Mesothelial cell of epicardium (in vitro differentiated cells): Measurements from ENCODE around the gene DMRTA1. TPM values are rescaled to one million over a fixed set of nuclear protein-coding genes. Genes with fewer than 3 reads are reported as not detected.

Experiments
- DNase-seq, 2 experiments: peaks; one replicate each; pipeline ENCODE4 v3.0.0; 2021; ENCODE audit warnings: low spot score in 2 of 2; ENCODE audit not compliant: unreplicated experiment in 2 of 2
- H3K27ac Mint-ChIP-seq: 2 replicates; pipeline ENCODE4 v1.8.0; 2021; ENCODE audit warnings: mixed read lengths
- H3K27me3 Mint-ChIP-seq: 2 replicates; pipeline ENCODE4 v1.8.0; 2021; ENCODE audit warnings: low read depth, mixed read lengths
- H3K36me3 Mint-ChIP-seq: 2 replicates; pipeline ENCODE4 v1.8.0; 2021; ENCODE audit warnings: mixed read lengths
- H3K4me1 Mint-ChIP-seq: 2 replicates; pipeline ENCODE4 v1.8.0; 2021; ENCODE audit warnings: mixed read lengths
- H3K4me3 Mint-ChIP-seq: 2 replicates; pipeline ENCODE4 v1.8.0; 2021; ENCODE audit warnings: mild to moderate bottlenecking, moderate library complexity, mixed read lengths
- H3K9me3 Mint-ChIP-seq: 2 replicates; pipeline ENCODE4 v1.8.0; 2021; ENCODE audit warnings: mixed read lengths
- total RNA-seq: library from RNA; stranded (reverse); gene quantifications from 3 replicates; pipeline ENCODE4 v1.2.1, GENCODE V29; 2021
- TF ChIP-seq, protein P1 (sequence below): fragments of 200-600 bp; sonication (generic); IDR thresholded peaks from one replicate; pipeline ENCODE4 v1.5.0; 2021; ENCODE audit warnings: antibody characterized with exemption; ENCODE audit not compliant: unreplicated experiment

Gene DMRTA1
- total RNA-seq, 1 donor from 2014 or later = 1.6 TPM

DNA sequence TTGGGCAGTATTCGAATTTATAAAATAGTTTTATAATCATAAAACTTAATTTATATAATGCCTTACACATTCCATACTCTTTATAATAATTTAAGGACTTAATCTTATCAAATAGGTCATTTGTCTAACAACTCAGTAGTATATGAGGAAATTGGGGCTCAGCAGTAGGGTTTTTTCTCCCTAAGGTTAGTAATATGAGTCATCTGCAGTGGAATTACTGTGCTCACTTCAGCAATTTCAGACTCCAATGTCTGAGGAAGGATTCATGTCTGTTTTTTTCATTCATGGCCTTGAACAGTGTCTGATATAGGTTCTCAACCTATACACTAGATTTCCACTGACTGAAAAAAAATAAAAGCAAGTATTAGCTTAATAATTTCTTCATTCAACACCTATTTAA lies 7.4 kb downstream of the DMRTA1 start:
- Mint-ChIP-seq H3K4me1 (peaks cover 2% of the 10 kb centered on the region), H3K27ac (no peak overlapping the region), H3K4me3 (no peak overlapping the region), H3K9me3 (no peaks in the 10 kb centered on the region), H3K36me3 (no peaks in the 10 kb centered on the region), H3K27me3 (peaks cover 4% of the 10 kb centered on the region)
- DNase-seq = no peak
- TF ChIP-seq, protein P1, sequence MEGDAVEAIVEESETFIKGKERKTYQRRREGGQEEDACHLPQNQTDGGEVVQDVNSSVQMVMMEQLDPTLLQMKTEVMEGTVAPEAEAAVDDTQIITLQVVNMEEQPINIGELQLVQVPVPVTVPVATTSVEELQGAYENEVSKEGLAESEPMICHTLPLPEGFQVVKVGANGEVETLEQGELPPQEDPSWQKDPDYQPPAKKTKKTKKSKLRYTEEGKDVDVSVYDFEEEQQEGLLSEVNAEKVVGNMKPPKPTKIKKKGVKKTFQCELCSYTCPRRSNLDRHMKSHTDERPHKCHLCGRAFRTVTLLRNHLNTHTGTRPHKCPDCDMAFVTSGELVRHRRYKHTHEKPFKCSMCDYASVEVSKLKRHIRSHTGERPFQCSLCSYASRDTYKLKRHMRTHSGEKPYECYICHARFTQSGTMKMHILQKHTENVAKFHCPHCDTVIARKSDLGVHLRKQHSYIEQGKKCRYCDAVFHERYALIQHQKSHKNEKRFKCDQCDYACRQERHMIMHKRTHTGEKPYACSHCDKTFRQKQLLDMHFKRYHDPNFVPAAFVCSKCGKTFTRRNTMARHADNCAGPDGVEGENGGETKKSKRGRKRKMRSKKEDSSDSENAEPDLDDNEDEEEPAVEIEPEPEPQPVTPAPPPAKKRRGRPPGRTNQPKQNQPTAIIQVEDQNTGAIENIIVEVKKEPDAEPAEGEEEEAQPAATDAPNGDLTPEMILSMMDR = no peak

DNA sequence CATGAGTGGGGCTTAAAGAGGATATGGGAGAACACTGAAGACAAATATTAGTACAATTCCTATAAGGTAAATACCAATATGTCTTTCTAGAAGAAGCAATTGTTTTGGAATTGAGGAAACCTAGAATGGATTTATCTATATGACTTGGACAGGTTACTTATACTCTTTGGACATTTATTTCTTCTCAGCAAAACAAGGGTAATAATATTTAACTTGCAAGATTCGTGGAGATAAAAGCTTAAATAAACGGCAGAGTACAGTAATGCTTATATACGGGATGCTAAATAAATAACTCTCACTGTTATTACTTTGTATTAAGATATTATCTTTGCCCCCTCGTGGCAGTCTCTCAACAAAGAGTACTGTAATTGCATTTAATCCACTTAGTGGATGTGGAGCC lies 8.6 kb downstream of the DMRTA1 start:
- no peaks in the 10 kb centered on the region for H3K4me1 Mint-ChIP-seq
- H3K27ac Mint-ChIP-seq = no peak overlapping the region
- peaks cover 4% of the 10 kb centered on the region for H3K27me3 Mint-ChIP-seq
- no peak overlapping the region for H3K4me3 Mint-ChIP-seq
- H3K9me3 Mint-ChIP-seq = no peaks in the 10 kb centered on the region
- TF ChIP-seq, protein P1 = no peak
- no peak for DNase-seq
- H3K36me3 Mint-ChIP-seq = no peaks in the 10 kb centered on the region

DNA sequence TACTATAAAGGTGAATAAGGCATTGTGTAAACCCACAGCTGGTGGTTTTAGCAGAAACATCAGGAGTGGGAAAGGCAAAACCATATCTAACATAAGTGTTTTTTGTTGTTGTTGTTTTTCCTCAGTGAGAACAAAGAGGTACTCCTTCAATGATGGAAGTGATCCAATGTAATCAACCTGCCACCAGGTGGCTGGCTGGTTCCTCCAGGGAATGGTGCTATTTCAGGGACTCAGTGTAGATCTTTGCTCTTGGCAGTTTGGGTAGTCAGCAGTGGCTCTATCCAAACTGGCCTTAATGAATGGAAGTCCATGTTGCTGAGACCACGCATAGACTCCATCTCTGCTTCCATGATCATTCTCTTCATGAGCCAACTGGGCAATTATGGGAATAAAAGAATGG lies 10.8 kb downstream of the DMRTA1 start:
- Mint-ChIP-seq H3K4me3 (no peak overlapping the region), H3K4me1 (no peaks in the 10 kb centered on the region), H3K36me3 (no peaks in the 10 kb centered on the region), H3K9me3 (no peaks in the 10 kb centered on the region), H3K27ac (no peak overlapping the region), H3K27me3 (no peaks in the 10 kb centered on the region)
- TF ChIP-seq, protein P1 = peak; percentile 23
- no peak for DNase-seq

DNA sequence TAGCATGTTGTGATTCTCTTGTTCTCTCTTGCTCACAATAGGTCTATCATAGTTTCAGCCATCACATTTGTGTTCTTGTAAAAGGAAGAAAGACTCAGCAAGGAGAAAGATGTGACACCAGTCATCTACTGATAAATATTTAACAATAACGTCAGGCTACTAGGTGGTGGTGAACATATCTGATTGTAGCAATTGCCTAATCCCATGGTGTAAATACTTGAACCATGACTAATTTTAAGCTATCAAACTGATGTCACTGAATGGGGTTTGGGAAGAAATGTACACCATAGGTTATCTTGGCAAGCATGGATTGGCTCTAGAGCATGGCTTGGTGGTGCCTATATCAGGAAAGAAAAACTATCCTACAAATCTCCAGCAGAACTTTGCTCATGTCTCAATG lies 16.6 kb downstream of the DMRTA1 start:
- Mint-ChIP-seq H3K27ac (no peak overlapping the region), H3K4me3 (no peak overlapping the region), H3K4me1 (no peaks in the 10 kb centered on the region), H3K27me3 (no peaks in the 10 kb centered on the region), H3K36me3 (no peaks in the 10 kb centered on the region), H3K9me3 (no peaks in the 10 kb centered on the region)
- no peak for DNase-seq
- TF ChIP-seq, protein P1 = no peak

DNA sequence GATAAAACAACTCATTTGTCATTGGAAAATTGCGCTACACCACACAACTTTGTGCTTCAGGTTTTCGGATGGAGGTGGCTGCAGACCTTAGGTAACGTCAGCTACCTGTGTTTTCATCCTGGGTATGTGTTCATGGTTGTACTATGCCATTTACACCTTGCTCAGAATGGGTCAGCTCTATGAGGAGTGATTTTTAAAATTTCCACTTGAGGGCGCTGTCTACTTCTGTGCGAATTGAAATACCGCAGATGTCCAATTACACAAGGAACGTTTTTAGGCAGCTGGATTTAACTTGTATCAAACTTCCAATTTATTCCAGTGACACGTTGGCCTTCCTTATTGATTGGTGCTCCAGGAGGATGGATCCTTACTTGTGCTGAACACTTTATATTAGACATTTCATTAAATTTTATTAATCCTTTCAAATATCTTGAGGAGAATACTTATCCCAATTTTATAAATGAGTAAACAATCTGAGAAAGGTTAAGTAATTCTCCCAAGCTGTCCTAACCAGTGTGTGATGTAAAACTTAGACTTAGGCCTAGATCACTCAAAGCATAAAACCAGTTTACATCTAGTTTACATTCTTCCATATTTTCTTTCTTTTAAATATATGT lies 23.4 kb downstream of the DMRTA1 start:
- H3K27ac Mint-ChIP-seq = no peak overlapping the region
- TF ChIP-seq, protein P1 = peak; percentile 77
- peak in 1 of 2 experiments; percentile 38 for DNase-seq
- no peak overlapping the region for H3K4me3 Mint-ChIP-seq
- H3K27me3 Mint-ChIP-seq = peaks cover 4% of the 10 kb centered on the region
- no peaks in the 10 kb centered on the region for H3K36me3 Mint-ChIP-seq
- no peaks in the 10 kb centered on the region for H3K9me3 Mint-ChIP-seq
- no peaks in the 10 kb centered on the region for H3K4me1 Mint-ChIP-seq

DNA sequence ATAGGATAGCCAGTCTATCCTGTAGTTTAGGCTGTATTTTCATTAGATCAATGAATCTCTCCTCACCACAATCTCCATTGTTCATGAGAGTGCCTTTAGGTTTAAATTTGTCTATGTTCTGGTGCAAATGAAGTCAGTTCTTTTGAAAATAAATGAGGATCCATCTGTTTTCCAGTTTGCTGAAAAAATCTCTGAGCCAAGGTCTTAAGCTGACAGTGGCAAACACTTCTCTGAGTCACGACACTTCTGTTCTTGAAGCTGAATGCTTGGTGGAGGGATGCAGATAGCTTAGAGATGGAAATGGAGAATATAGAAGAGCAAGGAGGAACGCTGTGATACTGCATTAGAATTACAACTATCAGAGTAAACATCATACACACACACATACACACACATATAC lies 34.9 kb downstream of the DMRTA1 start:
- Mint-ChIP-seq H3K4me3 (no peak overlapping the region), H3K4me1 (no peaks in the 10 kb centered on the region), H3K27me3 (no peaks in the 10 kb centered on the region), H3K9me3 (peaks cover 12% of the 10 kb centered on the region), H3K27ac (no peak overlapping the region), H3K36me3 (no peaks in the 10 kb centered on the region)
- TF ChIP-seq, protein P1 = no peak
- no peak for DNase-seq
